ENCODE data around the gene XKR7. TPM values are rescaled to one million over a fixed set of nuclear protein-coding genes. Genes with fewer than 3 reads are reported as not detected.

XKR7 gene
- total RNA-seq, 1 donor from 2014 or later: 0.17 TPM

- TF ChIP-seq CTCF (conservative IDR thresholded peaks at IDR 0.05; ENCODE audit: low read depth, low read length): no peak
- H3K4me3 ChIP-seq (ENCODE audit: low read depth, low read length): no peak overlapping the region
- no peak for DNase-seq (ENCODE audit: low read depth)
These were observed 14.3 kb upstream of the XKR7 start for GRCh38 chr20:31953556-31954148.

- H3K4me3 ChIP-seq (ENCODE audit: low read depth, low read length): no peak overlapping the region
- TF ChIP-seq CTCF (conservative IDR thresholded peaks at IDR 0.05; ENCODE audit: low read depth, low read length): no peak
- DNase-seq (ENCODE audit: low read depth): no peak
These were observed 13.5 kb upstream of the XKR7 start for GRCh38 chr20:31954500-31954899.

GRCh38 chr20:31956556-31957526, 11.1 kb upstream of the XKR7 start:
- no peak overlapping the region for H3K4me3 ChIP-seq (ENCODE audit: low read depth, low read length)
- no peak for TF ChIP-seq CTCF (conservative IDR thresholded peaks at IDR 0.05; ENCODE audit: low read depth, low read length)
- DNase-seq (ENCODE audit: low read depth): no peak

DNA sequence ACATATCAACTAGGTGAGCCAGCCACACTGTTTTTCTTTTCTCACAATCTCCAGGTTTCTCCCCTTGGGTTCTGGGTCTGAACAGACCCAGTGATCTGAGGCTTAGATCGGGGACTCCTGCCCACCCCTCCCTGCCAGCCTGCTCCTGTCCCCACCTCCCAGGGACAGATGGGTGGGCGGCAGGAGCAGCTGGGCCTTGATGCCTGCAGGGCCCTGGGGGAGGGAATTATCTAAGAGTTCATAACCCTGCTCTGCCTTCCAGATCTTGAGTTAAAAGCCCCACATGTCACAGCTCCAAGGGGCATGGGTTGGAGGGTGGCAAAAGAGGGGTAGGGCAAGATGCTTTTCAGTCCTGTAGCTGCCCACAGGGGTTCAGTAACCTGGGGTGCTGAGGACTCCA, 5.2 kb upstream of the XKR7 start:
- no peak overlapping the region for H3K4me3 ChIP-seq (ENCODE audit: low read depth, low read length)
- no peak for DNase-seq (ENCODE audit: low read depth)
- no peak for TF ChIP-seq CTCF (conservative IDR thresholded peaks at IDR 0.05; ENCODE audit: low read depth, low read length)

- no peak for DNase-seq (ENCODE audit: low read depth)
- no peak for TF ChIP-seq CTCF (conservative IDR thresholded peaks at IDR 0.05; ENCODE audit: low read depth, low read length)
- H3K4me3 ChIP-seq (ENCODE audit: low read depth, low read length): no peak overlapping the region
These were observed 4.1 kb upstream of the XKR7 start for GRCh38 chr20:31963889-31964288.

GRCh38 chr20:31966991-31967655, 828 bp upstream of the XKR7 start:
- H3K4me3 ChIP-seq (ENCODE audit: low read depth, low read length): no peak overlapping the region
- no peak for TF ChIP-seq CTCF (conservative IDR thresholded peaks at IDR 0.05; ENCODE audit: low read depth, low read length)
- DNase-seq (ENCODE audit: low read depth): no peak

Data from epithelial cell of proximal tubule (primary cell).